Astrocyte of the cerebellum (primary cell): ENCODE data around the gene TMEM37.

Source experiments
- DNase-seq: peaks from one replicate; pipeline ENCODE4 v3.0.0-alpha.2; 2011; ENCODE audit warnings: low read depth
- H3K4me3 ChIP-seq: 2 replicates; pipeline ENCODE4 v1.5.1; 2011; ENCODE audit warnings: mild to moderate bottlenecking, low read depth, low read length, moderate library complexity
- in situ Hi-C: cut with HindIII; loops from 2 replicates; pipeline ENCODE4 v1.10.0; 2017; ENCODE audit warnings: low sequenced_read_pairs
- TF ChIP-seq, protein P1 (sequence below): IDR thresholded peaks from 2 replicates; pipeline ENCODE4 v1.5.1; 2012; ENCODE audit warnings: low read length, low read depth, moderate library complexity, mild to moderate bottlenecking; ENCODE audit errors: missing control alignments

Gene TMEM37

DNA sequence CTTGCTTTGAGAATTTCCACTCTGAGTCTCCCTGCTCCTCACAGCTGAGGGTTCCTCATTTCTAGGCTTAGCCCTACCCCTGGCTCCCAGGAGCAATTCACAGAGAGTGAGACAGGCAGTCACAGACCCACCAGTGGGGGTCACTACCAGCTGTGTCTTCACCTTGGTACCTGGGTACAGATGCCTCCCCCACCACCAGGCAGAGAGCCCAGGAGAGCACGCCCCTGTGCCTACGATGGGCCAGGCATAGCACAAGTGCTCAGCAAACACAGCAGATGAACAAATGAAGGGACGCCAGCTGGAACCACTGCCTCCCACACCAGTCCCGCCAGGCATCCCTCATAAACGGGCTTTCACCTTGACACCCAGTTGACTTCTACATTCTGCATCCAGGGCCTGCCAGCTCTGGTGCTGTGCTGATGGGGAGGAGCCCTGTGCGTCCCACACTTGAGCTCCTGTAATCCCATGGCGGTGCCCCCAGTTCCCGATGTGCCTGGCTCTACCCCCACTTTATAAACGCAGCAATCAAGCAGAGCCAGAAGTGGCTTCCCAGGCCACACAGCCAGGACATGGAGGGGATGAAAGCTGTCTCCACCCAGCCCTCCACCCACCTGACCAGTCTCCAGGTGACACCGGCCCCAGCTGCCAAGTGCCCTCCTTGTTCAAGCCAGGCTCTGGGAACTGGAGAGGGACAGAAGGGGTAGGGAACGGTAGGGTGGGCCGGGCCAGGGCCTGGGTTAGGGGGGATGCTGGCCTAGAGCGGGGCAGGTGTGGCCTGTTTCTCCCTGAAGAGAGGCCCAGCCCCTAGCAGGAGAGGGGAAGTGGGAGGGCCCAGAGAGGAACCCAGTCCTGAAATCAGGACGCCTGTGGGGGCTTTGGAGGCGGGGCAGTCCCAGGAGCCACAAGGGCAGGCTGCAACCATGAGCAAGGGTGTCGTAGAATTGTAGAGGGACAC, 50.1 kb downstream of the TMEM37 start:
- H3K4me3 ChIP-seq: no peak overlapping the region
- TF ChIP-seq, protein P1, sequence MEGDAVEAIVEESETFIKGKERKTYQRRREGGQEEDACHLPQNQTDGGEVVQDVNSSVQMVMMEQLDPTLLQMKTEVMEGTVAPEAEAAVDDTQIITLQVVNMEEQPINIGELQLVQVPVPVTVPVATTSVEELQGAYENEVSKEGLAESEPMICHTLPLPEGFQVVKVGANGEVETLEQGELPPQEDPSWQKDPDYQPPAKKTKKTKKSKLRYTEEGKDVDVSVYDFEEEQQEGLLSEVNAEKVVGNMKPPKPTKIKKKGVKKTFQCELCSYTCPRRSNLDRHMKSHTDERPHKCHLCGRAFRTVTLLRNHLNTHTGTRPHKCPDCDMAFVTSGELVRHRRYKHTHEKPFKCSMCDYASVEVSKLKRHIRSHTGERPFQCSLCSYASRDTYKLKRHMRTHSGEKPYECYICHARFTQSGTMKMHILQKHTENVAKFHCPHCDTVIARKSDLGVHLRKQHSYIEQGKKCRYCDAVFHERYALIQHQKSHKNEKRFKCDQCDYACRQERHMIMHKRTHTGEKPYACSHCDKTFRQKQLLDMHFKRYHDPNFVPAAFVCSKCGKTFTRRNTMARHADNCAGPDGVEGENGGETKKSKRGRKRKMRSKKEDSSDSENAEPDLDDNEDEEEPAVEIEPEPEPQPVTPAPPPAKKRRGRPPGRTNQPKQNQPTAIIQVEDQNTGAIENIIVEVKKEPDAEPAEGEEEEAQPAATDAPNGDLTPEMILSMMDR: no peak
- in situ Hi-C loops: no loop called here
- DNase-seq: no peak

DNA sequence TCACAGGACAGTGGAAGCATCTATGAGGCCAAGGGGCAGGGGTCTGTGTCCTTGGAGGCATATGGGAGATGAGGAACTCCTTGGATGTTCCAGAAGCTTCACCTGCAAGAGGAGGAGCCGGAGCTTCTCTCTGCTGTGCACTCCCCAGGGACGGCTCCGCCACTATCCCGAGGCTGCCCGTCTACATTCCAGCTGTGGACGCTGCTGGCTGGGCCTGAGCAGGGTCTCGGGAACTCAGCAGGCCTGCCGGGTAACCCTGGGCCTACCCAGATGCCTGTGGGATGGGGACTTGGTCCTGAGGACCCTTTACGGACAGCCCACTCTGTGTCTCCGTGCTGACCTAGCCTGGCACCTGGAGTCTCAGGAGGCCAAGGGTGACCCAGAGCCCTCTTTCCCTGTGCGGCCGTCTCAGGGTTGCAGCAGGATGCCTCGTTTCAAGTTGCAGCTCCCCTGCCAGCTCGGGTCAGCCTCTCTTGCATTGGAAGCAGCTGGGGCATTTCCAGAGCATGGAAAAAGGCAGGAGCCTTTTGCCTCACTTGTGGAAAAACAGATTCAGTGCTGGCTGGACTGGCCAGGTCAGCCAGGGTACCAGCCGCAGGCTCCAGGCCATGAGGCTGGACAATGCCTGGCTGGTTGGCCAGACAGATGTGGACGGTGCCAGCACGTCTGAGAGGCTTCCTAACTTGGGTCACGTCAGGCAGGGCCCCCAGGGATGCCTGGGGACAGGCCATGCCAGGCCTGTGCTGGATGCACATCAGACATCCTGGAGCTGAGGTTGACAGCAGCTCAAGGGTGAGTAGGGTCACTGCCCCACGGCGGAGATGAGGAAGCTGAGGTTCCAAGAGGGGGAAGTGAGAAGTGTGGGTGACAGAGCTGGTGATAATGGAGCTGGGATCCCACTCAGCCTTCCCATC, 51.1 kb downstream of the TMEM37 start:
- no peak for DNase-seq
- in situ Hi-C loops: no loop called here
- TF ChIP-seq, protein P1: no peak
- no peak overlapping the region for H3K4me3 ChIP-seq

DNA sequence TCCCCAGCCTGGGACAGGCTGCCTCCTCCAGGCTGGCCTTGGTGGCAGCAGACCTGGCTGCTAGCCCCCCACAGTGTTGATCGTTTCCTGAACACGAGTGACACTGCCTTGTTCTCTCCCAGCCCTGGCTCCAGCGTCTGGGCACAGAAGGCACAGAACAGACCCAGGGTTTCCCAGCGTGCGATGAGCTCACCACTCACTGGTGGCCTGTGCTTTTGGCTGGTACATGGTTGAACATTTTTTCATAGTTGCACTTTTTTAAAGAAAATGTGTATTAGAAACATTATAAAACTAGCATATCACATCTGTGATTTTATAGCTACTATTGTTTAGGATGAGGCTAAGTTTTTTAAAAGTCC, 51.7 kb downstream of the TMEM37 start:
- TF ChIP-seq, protein P1: no peak
- in situ Hi-C loops: no loop called here
- H3K4me3 ChIP-seq: no peak overlapping the region
- no peak for DNase-seq

DNA sequence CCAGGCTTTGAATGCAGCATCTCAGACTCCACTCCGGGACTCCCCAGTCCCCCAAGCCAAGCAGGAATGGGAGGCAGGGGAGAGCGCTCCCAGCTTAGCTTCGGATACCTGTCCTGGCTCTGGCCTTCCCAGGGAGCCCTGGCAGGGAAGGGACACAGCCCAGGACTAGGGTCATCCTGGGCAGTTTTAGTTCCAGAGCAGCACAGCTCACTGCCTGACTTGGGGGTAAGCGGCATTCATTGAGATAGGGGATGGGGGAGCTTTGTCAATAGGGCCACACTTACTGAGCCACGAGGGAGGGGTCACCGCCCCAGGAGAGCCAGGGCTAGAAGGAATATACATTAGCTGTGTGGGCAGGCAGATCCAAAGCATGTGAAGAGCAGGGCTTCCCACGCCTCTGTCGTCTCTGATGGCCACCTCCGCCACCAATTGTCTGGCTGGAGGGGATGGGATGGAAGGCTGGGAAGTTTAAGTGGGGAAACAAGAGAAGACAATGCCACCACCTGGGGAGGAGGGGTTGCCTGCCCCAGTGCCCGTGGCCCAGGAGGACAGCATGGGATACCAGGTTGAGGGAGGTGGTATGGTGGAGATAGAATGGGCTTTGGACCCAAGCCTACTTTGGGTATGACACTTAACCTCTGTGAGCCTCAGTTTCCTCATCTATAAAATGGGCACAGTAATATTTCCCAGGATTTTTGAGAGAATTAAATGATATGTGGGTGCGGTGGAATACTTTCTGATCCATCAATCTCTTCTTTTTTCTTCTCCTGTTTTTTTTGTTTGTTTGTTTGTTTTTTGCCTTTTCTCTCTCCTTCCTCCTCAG, 52.5 kb downstream of the TMEM37 start:
- no peak overlapping the region for H3K4me3 ChIP-seq

DNA sequence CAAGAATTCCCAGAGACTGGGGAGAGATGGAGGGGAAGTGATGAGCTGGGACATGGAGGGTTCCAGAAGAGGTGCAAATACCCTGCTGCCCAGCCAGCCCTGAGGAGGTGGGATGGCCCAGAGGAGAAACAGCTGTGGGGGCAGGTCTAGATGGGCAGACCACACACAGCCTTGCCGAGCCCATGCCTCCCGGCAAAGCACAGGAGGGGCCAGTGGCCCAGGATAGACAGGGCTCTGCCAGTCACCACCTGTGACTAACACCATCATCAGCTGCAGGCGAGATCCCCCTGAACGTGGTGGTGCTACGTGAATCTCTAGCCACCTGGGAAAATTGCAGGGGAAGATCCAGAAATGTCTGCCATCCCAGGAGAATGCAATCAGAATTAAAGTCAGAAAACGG, 53.2 kb downstream of the TMEM37 start:
- TF ChIP-seq, protein P1: no peak
- in situ Hi-C loops: no loop called here

More for the DNA sequence above, 52.5 kb downstream of the TMEM37 start:
- DNase-seq: no peak
- TF ChIP-seq, protein P1: no peak
- in situ Hi-C loops: no loop called here

More for the DNA sequence above, 53.2 kb downstream of the TMEM37 start:
- H3K4me3 ChIP-seq: no peak overlapping the region
- no peak for DNase-seq
